COLO668 (cell line): ENCODE measurements around the gene SDR9C7.
"Not testable (repeated sequence)": the region's sequence is repeated elsewhere in the genome, so short reads cannot be mapped to it uniquely, and the experiment has no call there.

ENCODE experiments used
- DNase-seq: peaks from one replicate; lab custom pipeline; 2025; ENCODE audit not compliant: unreplicated experiment; lab: John Stamatoyannopoulos, UW

Gene SDR9C7

DNA sequence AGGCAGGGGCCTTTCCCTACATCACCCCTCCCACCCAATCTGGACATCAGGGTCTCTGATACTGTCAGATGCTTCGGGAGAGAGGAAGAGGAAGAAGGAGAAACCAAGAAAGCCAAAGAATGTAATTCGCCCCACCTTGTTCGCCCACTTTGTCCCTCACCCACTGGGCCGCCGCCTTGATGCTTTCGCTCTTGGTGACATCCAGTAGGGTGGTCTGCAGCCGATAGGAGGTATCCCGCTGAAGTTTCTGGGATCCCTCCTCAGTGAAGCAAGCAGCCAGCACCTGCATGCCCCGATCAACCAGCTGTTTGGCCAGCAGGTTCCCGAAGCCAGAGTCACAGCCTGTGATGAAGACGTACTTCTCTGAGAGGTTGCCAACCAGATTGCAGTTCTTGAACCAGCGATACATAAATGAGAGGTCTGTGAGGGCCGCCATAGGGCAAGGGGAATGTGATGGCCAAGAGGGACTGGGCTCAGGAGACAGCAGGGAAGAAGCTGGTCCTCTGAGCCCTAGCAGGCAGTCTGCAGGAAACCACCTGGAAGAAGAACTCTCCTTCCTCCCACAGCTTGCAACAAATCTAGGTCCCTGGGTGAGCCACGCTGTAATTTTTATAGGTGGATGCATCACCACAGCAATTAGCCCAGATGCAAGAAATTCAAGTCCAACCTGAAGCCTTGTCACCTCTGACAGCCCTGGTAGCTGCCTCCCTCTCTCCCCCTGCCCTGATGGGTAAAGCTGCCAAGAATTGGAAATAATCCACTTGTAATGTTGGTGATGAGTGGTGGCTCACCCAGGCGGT is at the start of gene SDR9C7:
Gene SDR9C7, minus strand, starts transcription at position 583 of the 800 bp plus-strand sequence. Its CDS starts 147 bp downstream, at position 436.
- DNase-seq = no peak

GRCh38 chr12:56983386-56983785 is 49.2 kb upstream of the SDR9C7 start:
- DNase-seq = no peak

DNA sequence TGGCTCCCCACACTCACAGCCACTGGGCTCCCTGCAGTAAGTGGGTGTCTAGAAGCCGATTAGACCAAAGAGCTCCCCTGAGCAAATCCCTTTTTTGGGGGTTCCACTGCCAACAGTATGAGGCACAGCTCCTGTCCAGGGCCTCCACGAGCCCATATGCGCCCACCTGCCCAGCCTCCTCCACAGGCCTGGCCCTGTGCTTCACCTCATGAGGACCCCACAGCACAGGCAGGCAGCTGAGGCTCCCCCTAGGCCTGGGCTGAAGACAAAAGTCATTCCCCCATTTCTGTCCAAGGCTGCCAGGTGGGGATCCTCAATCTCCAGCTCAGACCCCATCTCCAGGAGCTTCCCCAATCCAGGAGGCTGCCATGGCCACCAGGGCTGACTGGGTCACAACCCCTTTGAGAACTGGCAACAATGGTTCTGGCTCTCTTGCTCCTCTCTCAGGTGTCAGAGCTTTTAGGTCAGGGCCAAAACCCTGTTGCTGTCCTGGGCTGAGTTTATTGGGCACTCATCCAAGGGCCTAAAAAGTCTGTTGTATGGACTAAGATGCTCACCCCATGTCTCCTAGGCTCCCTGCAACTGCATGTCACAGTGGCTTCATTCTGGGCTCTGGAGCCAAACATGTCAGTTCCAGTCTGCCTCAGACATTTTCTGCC is 48.5 kb upstream of the SDR9C7 start:
- not testable (repeated sequence) for DNase-seq

DNA sequence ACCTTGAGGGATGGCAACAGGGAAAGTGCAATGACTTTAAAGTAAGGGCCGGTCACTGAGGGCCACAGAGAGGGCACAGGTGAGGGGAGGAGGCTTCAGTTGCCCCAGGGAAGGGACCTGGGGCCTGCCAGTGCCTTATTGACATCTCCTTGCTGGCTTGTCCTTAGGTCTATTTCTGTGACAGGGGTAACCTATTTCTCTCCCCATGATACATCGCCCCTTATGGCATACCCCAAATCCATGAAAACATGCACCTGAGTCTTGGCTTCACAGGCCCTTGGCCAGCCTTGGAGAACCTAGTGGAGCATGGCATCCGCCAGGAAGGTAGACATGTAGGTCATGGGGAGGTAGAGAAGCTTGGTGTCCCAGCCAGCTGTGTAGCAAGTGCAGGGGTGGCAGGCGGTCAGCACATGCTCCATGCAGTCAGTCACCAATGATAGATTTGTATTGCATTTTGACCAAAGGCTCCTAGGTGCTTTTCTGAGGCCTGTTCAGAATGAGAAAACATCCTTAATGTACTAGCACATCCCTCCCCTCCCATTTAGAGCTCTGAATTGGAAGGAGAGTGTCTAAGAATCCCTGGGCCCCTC is 46.8 kb upstream of the SDR9C7 start:
- DNase-seq = no peak

DNA sequence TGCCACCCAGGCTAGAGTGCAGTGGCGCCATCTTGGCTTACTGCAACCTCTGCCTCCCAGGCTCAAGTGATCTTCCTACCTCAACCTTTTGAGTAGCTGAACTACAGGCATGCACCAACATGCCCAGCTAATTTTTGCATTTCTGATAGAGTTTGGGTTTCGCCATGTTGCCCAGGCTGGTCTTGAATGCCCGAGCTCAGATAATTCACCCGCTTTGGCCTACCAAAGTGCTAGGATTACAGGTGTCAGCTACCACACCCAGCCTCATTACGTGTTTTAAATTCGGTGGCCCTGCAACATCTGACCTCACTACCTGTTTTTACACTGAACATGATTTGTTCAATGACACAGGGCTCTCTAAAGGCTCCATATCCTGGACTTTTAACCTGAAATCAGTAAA is 46.1 kb upstream of the SDR9C7 start:
- DNase-seq = no peak

DNA sequence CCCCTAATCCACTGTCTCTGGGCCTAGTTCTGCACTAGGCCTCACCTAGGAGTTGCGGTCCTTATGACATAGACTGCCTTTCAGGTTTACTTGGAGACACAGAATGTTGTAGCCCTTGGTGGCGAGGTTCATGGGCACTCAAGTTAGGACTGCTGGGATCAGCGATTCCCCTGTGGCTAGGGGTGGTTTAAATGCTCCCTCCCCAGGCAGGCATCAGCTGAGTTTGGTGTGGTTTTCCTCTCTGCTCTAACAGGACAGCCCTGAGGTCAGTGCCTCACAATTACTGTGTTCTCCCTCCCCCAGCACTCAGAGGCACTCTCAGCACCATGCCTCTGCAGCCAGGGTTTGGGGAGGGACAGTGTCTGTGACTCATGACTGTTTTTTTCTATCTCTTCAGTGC is 45.4 kb upstream of the SDR9C7 start:
- no peak for DNase-seq

GRCh38 chr12:56978397-56979138 is 44.4 kb upstream of the SDR9C7 start:
- DNase-seq = no peak

- not testable (repeated sequence) for DNase-seq
These were observed 43.2 kb upstream of the SDR9C7 start for GRCh38 chr12:56977361-56977760.

DNA sequence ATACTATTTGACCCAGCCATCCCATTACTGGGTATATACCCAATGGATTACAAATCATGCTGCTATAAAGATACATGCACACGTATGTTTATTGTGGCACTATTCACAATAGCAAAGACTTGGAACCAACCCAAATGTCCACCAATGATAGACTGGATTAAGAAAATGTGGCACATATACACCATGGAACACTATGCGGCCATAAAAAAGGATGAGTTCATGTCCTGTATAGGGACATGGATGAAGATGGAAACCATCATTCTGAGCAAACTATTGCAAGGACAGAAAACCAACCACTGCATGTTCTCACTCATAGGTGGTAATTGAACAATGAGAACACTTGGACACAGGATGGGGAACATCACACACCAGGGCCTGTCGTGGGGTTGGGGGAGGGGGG is 40.0 kb upstream of the SDR9C7 start:
- DNase-seq = not testable (repeated sequence)

GRCh38 chr12:56968910-56969309 is 34.7 kb upstream of the SDR9C7 start:
- DNase-seq = not testable (repeated sequence)

DNA sequence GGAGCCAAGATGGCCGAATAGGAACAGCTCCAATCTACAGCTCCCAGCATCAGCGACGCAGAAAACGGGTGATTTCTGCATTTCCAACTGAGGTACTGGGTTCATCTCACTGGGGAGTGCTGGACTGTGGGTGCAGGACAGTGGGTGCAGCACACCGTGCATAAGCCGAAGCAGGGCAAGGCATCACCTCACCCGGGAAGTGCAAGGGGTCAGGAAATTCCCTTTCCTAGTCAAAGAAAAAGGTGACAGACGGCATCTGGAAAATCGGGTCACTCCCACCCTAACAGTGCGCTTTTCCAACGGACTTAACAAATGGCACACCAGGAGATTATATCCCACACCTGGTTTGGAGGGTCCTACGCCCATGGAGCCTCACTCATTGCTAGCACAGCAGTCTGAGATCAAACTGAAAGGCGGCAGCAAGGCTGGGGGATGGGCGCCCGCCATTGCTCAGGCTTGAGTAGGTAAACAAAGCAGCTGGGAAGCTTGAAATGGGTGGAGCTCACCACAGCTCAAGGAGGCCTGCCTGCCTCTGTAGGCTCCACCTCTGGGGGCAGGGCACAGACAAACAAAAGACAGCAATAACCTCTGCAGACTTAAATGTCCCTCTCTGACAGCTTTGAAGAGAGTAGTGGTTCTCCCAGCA is 31.9 kb upstream of the SDR9C7 start:
- DNase-seq = peak; percentile 1

DNA sequence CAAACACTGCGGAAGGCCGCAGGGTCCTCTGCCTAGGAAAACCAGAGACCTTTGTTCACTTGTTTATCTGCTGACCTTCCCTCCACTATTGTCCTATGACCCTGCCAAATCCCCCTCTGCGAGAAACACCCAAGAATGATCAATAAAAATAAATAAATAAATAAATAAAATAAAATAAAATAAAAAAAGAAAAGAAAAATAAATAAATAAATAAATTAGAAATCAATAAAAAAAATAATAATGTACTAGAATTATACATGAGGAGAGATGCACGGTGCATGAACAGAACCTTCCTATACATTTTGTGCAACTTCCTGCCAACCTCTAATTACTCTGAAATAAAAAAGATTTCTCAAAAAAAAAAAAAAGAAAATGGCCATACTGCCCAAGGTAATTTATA is 30.9 kb upstream of the SDR9C7 start:
- DNase-seq = not testable (repeated sequence)

DNA sequence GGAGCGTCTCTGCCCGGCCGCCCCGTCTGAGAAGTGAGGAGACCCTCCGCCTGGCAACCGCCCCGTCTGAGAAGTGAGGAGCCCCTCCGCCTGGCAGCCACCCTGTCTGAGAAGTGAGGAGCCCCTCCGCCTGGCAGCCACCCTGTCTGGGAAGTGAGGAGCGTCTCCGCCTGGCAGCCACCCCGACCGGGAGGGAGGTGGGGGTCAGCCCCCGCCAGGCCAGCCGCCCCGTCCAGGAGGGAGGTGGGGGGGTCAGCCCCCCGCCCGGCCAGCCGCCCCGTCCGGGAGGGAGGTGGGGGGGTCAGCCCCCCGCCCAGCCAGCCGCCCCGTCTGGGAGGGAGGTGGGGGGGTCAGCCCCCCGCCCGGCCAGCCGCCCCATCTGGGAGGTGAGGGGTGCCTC is 29.3 kb upstream of the SDR9C7 start:
- not testable (repeated sequence) for DNase-seq

GRCh38 chr12:56962247-56962646 is 28.0 kb upstream of the SDR9C7 start:
- DNase-seq = not testable (repeated sequence)

GRCh38 chr12:56958422-56958821 is 24.2 kb upstream of the SDR9C7 start:
- DNase-seq = no peak

- DNase-seq = no peak
These were observed 23.2 kb upstream of the SDR9C7 start, which contains the start of gene RDH16 for GRCh38 chr12:56957229-56958052. TSS of gene RDH16 (minus strand) at chr12:56957608. CDS start at chr12:56957462, 146 bp downstream.

- DNase-seq = no peak
These were observed 21.5 kb upstream of the SDR9C7 start for GRCh38 chr12:56955631-56956256.

DNA sequence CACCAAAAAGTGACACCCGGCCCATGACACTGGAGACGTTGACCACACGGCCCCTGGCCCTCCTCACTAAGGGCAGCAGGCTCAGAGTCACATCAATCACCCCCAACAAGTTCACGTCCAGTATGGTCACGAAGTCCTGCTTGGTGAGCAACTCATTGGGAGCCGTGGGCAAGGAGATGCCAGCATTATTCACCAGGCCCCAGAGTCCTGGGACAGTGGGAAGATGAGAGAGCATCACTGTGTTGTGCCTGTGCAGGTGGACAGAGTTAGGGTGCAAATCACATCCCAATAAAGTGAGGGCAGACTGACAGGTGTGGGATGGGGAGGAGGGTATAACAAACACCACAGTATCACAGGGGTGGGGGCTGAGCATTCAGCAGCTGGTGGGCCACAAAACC is 20.7 kb upstream of the SDR9C7 start:
- DNase-seq = no peak
